ENCODE data around the gene PDE11A.

GRCh38 chr2:177693658-177694339, 378.8 kb downstream of the PDE11A start:
- no peak for TF ChIP-seq POLR2A (IDR thresholded peaks at IDR 0.05)
- TF ChIP-seq, protein P1, sequence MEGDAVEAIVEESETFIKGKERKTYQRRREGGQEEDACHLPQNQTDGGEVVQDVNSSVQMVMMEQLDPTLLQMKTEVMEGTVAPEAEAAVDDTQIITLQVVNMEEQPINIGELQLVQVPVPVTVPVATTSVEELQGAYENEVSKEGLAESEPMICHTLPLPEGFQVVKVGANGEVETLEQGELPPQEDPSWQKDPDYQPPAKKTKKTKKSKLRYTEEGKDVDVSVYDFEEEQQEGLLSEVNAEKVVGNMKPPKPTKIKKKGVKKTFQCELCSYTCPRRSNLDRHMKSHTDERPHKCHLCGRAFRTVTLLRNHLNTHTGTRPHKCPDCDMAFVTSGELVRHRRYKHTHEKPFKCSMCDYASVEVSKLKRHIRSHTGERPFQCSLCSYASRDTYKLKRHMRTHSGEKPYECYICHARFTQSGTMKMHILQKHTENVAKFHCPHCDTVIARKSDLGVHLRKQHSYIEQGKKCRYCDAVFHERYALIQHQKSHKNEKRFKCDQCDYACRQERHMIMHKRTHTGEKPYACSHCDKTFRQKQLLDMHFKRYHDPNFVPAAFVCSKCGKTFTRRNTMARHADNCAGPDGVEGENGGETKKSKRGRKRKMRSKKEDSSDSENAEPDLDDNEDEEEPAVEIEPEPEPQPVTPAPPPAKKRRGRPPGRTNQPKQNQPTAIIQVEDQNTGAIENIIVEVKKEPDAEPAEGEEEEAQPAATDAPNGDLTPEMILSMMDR (IDR thresholded peaks at IDR 0.05), result no peak
- TF ChIP-seq POLR2AphosphoS5 (IDR thresholded peaks at IDR 0.05), result no peak
